HEK293 (cell line): ENCODE results near the gene CELSR1.

Source experiments
- GFI1B ChIP-seq: fragments of 450-650 bp; formaldehyde crosslinking; IDR thresholded peaks from 2 replicates; pipeline ENCODE4 v1.5.1; 2016; ENCODE audit warnings: missing biosample characterization, missing genetic modification characterization
- KLF8 ChIP-seq: fragments of 450-650 bp; formaldehyde crosslinking; IDR thresholded peaks from 2 replicates; pipeline ENCODE4 v1.5.1; 2016; ENCODE audit warnings: missing biosample characterization, missing genetic modification characterization
- MYNN ChIP-seq: fragments of 450-650 bp; formaldehyde crosslinking; IDR thresholded peaks from 2 replicates; pipeline ENCODE4 v1.5.1; 2016; ENCODE audit warnings: missing biosample characterization, missing genetic modification characterization, borderline replicate concordance
- PBX3 ChIP-seq: sonication (generic); formaldehyde crosslinking; IDR thresholded peaks from 2 replicates; pipeline ENCODE4 v1.8.1; 2022; ENCODE audit warnings: mild to moderate bottlenecking, moderate library complexity, missing genetic modification reagents
- SALL2 ChIP-seq: fragments of 450-650 bp; formaldehyde crosslinking; IDR thresholded peaks from 2 replicates; pipeline ENCODE4 v1.5.0; 2017; ENCODE audit warnings: missing biosample characterization, mild to moderate bottlenecking, missing genetic modification characterization, borderline replicate concordance
- SCRT1 ChIP-seq: fragments of 450-650 bp; formaldehyde crosslinking; IDR thresholded peaks from 2 replicates; pipeline ENCODE4 v1.5.1; 2016; ENCODE audit warnings: missing biosample characterization, missing genetic modification characterization, borderline replicate concordance
- SETDB1 ChIP-seq: IDR thresholded peaks from one replicate; pipeline ENCODE4 v1.6.1; 2017; ENCODE audit warnings: mild to moderate bottlenecking, low read length, moderate library complexity, mixed read lengths; ENCODE audit not compliant: insufficient read length
- SP7 ChIP-seq: fragments of 450-650 bp; formaldehyde crosslinking; IDR thresholded peaks from 2 replicates; pipeline ENCODE4 v1.5.1; 2016; ENCODE audit warnings: missing biosample characterization, missing genetic modification characterization
- ZBTB20 ChIP-seq: fragments of 450-650 bp; formaldehyde crosslinking; IDR thresholded peaks from 2 replicates; pipeline ENCODE4 v1.5.1; 2016; ENCODE audit warnings: missing biosample characterization, missing genetic modification characterization
- ZEB2 ChIP-seq: fragments of 450-650 bp; formaldehyde crosslinking; IDR thresholded peaks from 2 replicates; pipeline ENCODE4 v1.5.1; 2016; ENCODE audit warnings: missing biosample characterization, missing genetic modification characterization
- ZFP37 ChIP-seq: fragments of 450-650 bp; formaldehyde crosslinking; IDR thresholded peaks from 2 replicates; pipeline ENCODE4 v1.5.1; 2016; ENCODE audit warnings: missing biosample characterization, missing genetic modification characterization
- ZNF155 ChIP-seq: fragments of 450-650 bp; formaldehyde crosslinking; IDR thresholded peaks from 2 replicates; pipeline ENCODE4 v1.5.1; 2016; ENCODE audit warnings: missing biosample characterization, missing genetic modification characterization
- ZNF16 ChIP-seq: fragments of 450-650 bp; formaldehyde crosslinking; IDR thresholded peaks from 2 replicates; pipeline ENCODE4 v1.5.1; 2016; ENCODE audit warnings: low read depth, missing biosample characterization, missing genetic modification characterization
- ZNF214 ChIP-seq: fragments of 450-650 bp; formaldehyde crosslinking; IDR thresholded peaks from 2 replicates; pipeline ENCODE4 v1.5.1; 2017; ENCODE audit warnings: missing biosample characterization, mild to moderate bottlenecking, missing genetic modification characterization, borderline replicate concordance
- ZNF48 ChIP-seq: fragments of 450-650 bp; formaldehyde crosslinking; IDR thresholded peaks from 2 replicates; pipeline ENCODE4 v1.5.1; 2016; ENCODE audit warnings: missing biosample characterization, missing genetic modification characterization
- ZNF549 ChIP-seq: fragments of 450-650 bp; IDR thresholded peaks from 2 replicates; pipeline ENCODE4 v1.5.1; 2018; ENCODE audit warnings: missing biosample characterization, missing genetic modification characterization, mild to moderate bottlenecking, inconsistent platforms, moderate library complexity
- ZNF660 ChIP-seq: fragments of 450-650 bp; IDR thresholded peaks from 2 replicates; pipeline ENCODE4 v1.5.1; 2018; ENCODE audit warnings: missing biosample characterization, mild to moderate bottlenecking, missing genetic modification characterization
- ZNF777 ChIP-seq: fragments of 450-650 bp; formaldehyde crosslinking; IDR thresholded peaks from 2 replicates; pipeline ENCODE4 v1.5.1; 2017; ENCODE audit warnings: missing biosample characterization, missing genetic modification characterization, borderline replicate concordance
- ZNF791 ChIP-seq: fragments of 450-650 bp; formaldehyde crosslinking; IDR thresholded peaks from 2 replicates; pipeline ENCODE4 v1.5.1; 2016; ENCODE audit warnings: missing biosample characterization, missing genetic modification characterization
- ZNF843 ChIP-seq: fragments of 450-650 bp; formaldehyde crosslinking; IDR thresholded peaks from 2 replicates; pipeline ENCODE4 v1.5.1; 2016; ENCODE audit warnings: missing biosample characterization, missing genetic modification characterization
- ZSCAN30 ChIP-seq: fragments of 450-650 bp; IDR thresholded peaks from 2 replicates; pipeline ENCODE4 v1.5.1; 2018; ENCODE audit warnings: missing biosample characterization, mild to moderate bottlenecking, missing genetic modification characterization, moderate library complexity
- ZSCAN4 ChIP-seq: fragments of 450-650 bp; formaldehyde crosslinking; IDR thresholded peaks from 2 replicates; pipeline ENCODE4 v1.5.1; 2017; ENCODE audit warnings: missing biosample characterization, missing genetic modification characterization
- TF ChIP-seq, protein P1 (sequence below): fragments of 450-650 bp; formaldehyde crosslinking; IDR thresholded peaks from 2 replicates; pipeline ENCODE4 v1.5.1; 2016; ENCODE audit warnings: missing biosample characterization, missing genetic modification characterization
- TF ChIP-seq, protein P2 (sequence below): fragments of 450-650 bp; formaldehyde crosslinking; IDR thresholded peaks from 2 replicates; pipeline ENCODE4 v1.5.1; 2017; ENCODE audit warnings: missing biosample characterization, missing genetic modification characterization
- TF ChIP-seq, protein P3 (sequence below): fragments of 450-650 bp; formaldehyde crosslinking; IDR thresholded peaks from 2 replicates; pipeline ENCODE4 v1.5.1; 2016; ENCODE audit warnings: missing biosample characterization, missing genetic modification characterization
- TF ChIP-seq, protein P4 (sequence below): IDR thresholded peaks from 2 replicates; pipeline ENCODE4 v1.6.1; 2011; ENCODE audit warnings: mild to moderate bottlenecking, low read depth, low read length, borderline replicate concordance
- TF ChIP-seq, protein P5 (sequence below): fragments of 450-650 bp; formaldehyde crosslinking; IDR thresholded peaks from 2 replicates; pipeline ENCODE4 v1.5.1; 2016; ENCODE audit warnings: missing biosample characterization, missing genetic modification characterization
- TF ChIP-seq, protein P6 (sequence below): fragments of 450-650 bp; formaldehyde crosslinking; IDR thresholded peaks from 2 replicates; pipeline ENCODE4 v1.5.1; 2016; ENCODE audit warnings: missing biosample characterization, missing genetic modification characterization

The CELSR1 gene

GRCh38 chr22:46537225-46537945, at the start of gene CELSR1 (continued):
- TF ChIP-seq, protein P1, sequence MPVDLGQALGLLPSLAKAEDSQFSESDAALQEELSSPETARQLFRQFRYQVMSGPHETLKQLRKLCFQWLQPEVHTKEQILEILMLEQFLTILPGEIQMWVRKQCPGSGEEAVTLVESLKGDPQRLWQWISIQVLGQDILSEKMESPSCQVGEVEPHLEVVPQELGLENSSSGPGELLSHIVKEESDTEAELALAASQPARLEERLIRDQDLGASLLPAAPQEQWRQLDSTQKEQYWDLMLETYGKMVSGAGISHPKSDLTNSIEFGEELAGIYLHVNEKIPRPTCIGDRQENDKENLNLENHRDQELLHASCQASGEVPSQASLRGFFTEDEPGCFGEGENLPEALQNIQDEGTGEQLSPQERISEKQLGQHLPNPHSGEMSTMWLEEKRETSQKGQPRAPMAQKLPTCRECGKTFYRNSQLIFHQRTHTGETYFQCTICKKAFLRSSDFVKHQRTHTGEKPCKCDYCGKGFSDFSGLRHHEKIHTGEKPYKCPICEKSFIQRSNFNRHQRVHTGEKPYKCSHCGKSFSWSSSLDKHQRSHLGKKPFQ (tag by site-specific recombination) = no peak
- TF ChIP-seq PBX3 (CRISPR knock-in tag) (no peak), MYNN (tag by site-specific recombination) (no peak), ZBTB20 (tag by site-specific recombination) (peak; percentile 68; the same call in 1 of the 2 replicates), ZFP37 (tag by site-specific recombination) (no peak), SP7 (tag by site-specific recombination) (no peak), GFI1B (tag by site-specific recombination) (no peak), SCRT1 (tag by site-specific recombination) (no peak), ZSCAN4 (tag by site-specific recombination) (no peak), ZNF660 (no peak), ZNF214 (tag by site-specific recombination) (no peak), ZNF48 (tag by site-specific recombination) (no peak), ZSCAN30 (tag by site-specific recombination) (peak; percentile 62), ZNF155 (tag by site-specific recombination) (no peak), SETDB1 (no peak), SALL2 (tag by site-specific recombination) (no peak), ZNF791 (no peak), ZNF777 (tag by site-specific recombination) (no peak), ZEB2 (tag by site-specific recombination) (no peak), ZNF549 (tag by site-specific recombination) (no peak), ZNF843 (no peak), KLF8 (no peak), ZNF16 (tag by site-specific recombination) (no peak)
- TF ChIP-seq, protein P2, sequence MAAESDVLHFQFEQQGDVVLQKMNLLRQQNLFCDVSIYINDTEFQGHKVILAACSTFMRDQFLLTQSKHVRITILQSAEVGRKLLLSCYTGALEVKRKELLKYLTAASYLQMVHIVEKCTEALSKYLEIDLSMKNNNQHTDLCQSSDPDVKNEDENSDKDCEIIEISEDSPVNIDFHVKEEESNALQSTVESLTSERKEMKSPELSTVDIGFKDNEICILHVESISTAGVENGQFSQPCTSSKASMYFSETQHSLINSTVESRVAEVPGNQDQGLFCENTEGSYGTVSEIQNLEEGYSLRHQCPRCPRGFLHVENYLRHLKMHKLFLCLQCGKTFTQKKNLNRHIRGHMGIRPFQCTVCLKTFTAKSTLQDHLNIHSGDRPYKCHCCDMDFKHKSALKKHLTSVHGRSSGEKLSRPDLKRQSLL (tag by site-specific recombination) = peak; percentile 100
- TF ChIP-seq, protein P3, sequence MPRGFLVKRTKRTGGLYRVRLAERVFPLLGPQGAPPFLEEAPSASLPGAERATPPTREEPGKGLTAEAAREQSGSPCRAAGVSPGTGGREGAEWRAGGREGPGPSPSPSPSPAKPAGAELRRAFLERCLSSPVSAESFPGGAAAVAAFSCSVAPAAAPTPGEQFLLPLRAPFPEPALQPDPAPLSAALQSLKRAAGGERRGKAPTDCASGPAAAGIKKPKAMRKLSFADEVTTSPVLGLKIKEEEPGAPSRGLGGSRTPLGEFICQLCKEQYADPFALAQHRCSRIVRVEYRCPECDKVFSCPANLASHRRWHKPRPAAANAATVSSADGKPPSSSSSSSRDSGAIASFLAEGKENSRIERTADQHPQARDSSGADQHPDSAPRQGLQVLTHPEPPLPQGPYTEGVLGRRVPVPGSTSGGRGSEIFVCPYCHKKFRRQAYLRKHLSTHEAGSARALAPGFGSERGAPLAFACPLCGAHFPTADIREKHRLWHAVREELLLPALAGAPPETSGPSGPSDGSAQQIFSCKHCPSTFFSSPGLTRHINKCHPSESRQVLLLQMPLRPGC (tag by site-specific recombination) = no peak
- TF ChIP-seq, protein P4, sequence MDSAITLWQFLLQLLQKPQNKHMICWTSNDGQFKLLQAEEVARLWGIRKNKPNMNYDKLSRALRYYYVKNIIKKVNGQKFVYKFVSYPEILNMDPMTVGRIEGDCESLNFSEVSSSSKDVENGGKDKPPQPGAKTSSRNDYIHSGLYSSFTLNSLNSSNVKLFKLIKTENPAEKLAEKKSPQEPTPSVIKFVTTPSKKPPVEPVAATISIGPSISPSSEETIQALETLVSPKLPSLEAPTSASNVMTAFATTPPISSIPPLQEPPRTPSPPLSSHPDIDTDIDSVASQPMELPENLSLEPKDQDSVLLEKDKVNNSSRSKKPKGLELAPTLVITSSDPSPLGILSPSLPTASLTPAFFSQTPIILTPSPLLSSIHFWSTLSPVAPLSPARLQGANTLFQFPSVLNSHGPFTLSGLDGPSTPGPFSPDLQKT = no peak
- TF ChIP-seq, protein P5, sequence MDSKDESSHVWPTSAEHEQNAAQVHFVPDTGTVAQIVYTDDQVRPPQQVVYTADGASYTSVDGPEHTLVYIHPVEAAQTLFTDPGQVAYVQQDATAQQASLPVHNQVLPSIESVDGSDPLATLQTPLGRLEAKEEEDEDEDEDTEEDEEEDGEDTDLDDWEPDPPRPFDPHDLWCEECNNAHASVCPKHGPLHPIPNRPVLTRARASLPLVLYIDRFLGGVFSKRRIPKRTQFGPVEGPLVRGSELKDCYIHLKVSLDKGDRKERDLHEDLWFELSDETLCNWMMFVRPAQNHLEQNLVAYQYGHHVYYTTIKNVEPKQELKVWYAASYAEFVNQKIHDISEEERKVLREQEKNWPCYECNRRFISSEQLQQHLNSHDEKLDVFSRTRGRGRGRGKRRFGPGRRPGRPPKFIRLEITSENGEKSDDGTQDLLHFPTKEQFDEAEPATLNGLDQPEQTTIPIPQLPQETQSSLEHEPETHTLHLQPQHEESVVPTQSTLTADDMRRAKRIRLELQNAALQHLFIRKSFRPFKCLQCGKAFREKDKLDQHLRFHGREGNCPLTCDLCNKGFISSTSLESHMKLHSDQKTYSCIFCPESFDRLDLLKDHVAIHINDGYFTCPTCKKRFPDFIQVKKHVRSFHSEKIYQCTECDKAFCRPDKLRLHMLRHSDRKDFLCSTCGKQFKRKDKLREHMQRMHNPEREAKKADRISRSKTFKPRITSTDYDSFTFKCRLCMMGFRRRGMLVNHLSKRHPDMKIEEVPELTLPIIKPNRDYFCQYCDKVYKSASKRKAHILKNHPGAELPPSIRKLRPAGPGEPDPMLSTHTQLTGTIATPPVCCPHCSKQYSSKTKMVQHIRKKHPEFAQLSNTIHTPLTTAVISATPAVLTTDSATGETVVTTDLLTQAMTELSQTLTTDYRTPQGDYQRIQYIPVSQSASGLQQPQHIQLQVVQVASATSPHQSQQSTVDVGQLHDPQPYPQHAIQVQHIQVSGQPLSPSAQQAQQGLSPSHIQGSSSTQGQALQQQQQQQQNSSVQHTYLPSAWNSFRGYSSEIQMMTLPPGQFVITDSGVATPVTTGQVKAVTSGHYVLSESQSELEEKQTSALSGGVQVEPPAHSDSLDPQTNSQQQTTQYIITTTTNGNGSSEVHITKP = no peak; the same call in 1 of the 2 replicates
- TF ChIP-seq, protein P6, sequence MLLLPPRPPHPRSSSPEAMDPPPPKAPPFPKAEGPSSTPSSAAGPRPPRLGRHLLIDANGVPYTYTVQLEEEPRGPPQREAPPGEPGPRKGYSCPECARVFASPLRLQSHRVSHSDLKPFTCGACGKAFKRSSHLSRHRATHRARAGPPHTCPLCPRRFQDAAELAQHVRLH (tag by site-specific recombination) = no peak
